GM13976 (cell line): ENCODE data around the gene NEU4.
A peak's percentile ranks its signal among the peaks of the same experiment; 100 is the strongest.

Experiments
- DNase-seq: peaks from one replicate; pipeline ENCODE4 v3.0.0; 2012; ENCODE audit warnings: low spot score
- in situ Hi-C: fragments of 300-500 bp; cut with MboI; formaldehyde crosslinking; loops from one replicate; pipeline ENCODE4 v1.12.0; 2022; ENCODE audit warnings: low sequenced_read_pairs, mixed read lengths, inconsistent platforms; ENCODE audit not compliant: unreplicated experiment
- TF ChIP-seq, protein P1 (sequence below): IDR thresholded peaks from 2 replicates; pipeline ENCODE4 v1.5.1; 2012; ENCODE audit warnings: borderline replicate concordance, mild to moderate bottlenecking; ENCODE audit not compliant: insufficient read depth; ENCODE audit errors: extremely low read depth, missing control alignments, control extremely low read depth

NEU4 gene

DNA sequence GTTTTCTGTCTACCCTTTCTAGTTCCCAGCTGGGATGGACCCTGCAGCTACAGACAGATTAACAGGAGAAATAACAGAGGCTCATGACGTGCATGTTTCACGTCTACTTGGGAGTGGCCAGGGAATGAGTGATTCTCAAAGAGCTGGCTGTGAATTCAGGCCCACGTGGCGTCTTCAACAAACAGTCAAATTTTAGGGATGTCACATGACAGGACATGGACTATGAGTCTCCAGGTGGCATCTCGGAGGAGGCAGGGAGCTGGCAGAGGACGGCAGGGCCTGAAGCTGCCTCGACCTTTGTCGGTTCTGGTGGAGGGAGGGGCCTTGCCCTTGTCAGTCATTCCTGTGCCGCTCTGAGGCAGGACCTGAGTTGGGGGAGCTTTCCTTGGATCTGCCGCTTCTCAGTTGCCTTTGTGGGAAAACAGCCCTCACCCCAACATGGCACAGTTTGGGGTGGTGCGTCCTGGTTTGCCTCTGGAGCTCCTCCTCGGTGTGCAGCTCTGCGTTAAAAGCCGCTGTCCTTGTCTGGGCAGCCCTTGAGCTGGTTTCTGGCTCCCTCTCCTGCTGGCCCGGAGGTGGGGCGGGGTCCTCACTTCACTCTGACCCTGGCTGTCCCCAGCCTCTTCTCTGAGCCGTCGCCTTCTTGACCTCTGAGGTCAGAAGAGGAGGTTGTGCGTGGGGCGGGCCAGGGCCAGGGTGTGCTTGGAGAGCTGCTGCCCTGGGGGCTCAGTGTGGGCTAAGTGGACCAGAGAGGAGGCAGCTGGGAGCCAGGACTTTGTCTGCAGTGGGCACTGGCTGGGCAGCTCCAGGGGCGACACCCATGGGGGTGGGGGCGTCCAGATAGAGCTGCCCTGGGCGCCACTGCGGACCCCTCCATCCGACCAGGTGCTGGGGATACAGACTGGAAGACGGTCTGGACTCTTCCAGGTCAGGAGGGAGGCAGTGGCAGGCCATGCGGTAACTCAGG, 44.4 kb upstream of the NEU4 start:
- DNase-seq = no peak
- TF ChIP-seq, protein P1, sequence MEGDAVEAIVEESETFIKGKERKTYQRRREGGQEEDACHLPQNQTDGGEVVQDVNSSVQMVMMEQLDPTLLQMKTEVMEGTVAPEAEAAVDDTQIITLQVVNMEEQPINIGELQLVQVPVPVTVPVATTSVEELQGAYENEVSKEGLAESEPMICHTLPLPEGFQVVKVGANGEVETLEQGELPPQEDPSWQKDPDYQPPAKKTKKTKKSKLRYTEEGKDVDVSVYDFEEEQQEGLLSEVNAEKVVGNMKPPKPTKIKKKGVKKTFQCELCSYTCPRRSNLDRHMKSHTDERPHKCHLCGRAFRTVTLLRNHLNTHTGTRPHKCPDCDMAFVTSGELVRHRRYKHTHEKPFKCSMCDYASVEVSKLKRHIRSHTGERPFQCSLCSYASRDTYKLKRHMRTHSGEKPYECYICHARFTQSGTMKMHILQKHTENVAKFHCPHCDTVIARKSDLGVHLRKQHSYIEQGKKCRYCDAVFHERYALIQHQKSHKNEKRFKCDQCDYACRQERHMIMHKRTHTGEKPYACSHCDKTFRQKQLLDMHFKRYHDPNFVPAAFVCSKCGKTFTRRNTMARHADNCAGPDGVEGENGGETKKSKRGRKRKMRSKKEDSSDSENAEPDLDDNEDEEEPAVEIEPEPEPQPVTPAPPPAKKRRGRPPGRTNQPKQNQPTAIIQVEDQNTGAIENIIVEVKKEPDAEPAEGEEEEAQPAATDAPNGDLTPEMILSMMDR = no peak

DNA sequence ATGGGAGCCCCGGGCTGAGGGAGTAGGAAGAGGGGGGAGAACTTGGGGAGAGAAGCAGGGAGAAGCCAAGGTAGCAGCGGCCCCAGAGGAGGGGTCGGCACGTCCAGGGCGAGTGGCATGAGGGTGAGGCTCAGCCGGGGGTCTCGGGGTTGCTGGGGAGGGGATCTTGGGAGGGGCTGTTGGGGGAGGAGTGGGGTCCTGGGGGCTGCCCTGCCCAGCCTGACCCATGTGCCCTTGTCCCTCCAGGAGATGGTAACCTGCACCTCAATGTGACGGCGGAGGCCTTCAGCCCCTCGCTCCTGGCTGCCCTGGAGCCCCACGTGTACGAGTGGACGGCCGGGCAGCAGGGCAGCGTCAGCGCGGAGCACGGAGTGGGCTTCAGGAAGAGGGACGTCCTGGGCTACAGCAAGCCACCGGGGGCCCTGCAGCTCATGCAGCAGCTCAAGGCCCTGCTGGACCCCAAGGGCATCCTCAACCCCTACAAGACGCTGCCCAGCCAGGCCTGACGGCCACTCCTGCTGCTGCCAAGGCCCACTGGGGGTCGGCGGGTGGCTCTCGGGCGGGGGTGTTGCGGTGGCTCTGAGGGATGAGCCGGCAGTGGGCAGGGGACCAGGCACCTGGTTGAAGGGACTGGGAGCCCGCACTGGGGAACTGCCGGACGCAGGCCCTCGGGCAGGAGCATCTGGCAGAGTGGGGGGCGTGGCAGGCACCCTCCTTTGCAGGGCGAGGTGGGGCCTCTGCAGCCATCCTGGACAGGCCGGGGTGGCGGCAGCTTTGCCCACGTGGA, 41.3 kb upstream of the NEU4 start:
- in situ Hi-C loops = no loop called here

More for the DNA sequence above, 44.4 kb upstream of the NEU4 start:
- in situ Hi-C loops = no loop called here

DNA sequence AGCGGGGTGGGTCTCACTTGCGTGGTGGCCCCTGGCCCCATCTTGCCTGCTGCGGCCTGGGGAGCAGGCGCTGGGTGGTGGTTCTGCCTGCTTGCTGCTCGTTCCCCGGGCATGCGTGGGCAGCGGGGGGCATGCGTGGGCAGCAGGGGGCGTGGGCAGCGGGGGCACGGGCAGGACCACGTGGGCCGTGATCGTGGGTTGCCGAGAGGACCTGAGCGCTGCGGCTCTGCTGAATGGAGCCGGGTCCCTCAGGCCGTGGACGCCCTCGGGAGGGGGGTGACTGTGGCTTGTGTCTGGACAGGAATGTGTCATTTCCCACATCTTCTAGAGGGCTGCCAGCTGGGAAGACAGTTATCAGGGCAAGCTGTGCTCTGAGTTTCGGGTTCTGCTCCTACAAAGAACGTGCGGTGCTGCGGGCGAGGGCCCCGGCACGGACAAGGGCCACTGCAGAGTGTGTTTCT, 40.7 kb upstream of the NEU4 start:
- in situ Hi-C loops = no loop called here
- TF ChIP-seq, protein P1 = no peak
- DNase-seq = peak; percentile 20

More for the DNA sequence above, 41.3 kb upstream of the NEU4 start:
- DNase-seq = no peak
- TF ChIP-seq, protein P1 = no peak

DNA sequence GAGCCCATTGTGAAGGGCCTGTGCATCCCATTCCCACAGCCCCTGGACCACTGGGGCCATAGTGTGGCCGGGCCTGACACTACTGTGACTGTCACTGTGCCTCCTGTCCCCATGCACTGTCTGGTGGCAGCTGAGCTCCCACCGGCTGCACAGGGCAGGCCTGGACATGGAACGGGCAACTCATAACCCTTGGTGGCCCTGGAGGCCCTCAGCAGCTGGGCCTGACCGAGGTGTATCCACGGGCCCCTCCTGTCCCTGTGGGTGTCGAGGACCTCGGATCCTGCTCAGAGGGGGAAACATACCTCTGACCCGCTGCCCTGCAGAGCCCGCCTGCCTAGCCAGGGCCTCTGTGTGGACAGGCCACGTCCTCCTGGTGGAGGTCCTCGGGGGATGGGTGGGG, 40.1 kb upstream of the NEU4 start:
- DNase-seq = peak; percentile 15
- in situ Hi-C loops = no loop called here
- TF ChIP-seq, protein P1 = no peak

DNA sequence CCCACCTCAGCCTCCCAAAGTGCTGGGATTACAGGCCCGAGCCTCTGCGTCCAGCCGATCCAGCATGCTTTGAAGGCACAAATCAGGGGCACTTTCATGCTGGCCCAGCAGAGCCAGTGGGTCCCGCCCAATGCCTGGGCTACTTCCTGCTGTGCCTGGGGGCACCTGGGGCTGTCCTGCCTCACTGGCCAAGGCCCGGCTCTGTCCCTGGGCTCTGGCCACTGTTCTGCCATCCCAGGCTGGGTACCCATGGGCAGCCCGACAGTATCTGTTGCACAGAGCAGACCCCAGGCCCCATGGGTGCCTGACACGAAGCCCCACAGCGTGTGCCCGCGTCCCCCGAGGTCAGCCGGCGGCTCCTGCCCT, 39.2 kb upstream of the NEU4 start:
- DNase-seq = no peak
- in situ Hi-C loops = no loop called here
- TF ChIP-seq, protein P1 = no peak

DNA sequence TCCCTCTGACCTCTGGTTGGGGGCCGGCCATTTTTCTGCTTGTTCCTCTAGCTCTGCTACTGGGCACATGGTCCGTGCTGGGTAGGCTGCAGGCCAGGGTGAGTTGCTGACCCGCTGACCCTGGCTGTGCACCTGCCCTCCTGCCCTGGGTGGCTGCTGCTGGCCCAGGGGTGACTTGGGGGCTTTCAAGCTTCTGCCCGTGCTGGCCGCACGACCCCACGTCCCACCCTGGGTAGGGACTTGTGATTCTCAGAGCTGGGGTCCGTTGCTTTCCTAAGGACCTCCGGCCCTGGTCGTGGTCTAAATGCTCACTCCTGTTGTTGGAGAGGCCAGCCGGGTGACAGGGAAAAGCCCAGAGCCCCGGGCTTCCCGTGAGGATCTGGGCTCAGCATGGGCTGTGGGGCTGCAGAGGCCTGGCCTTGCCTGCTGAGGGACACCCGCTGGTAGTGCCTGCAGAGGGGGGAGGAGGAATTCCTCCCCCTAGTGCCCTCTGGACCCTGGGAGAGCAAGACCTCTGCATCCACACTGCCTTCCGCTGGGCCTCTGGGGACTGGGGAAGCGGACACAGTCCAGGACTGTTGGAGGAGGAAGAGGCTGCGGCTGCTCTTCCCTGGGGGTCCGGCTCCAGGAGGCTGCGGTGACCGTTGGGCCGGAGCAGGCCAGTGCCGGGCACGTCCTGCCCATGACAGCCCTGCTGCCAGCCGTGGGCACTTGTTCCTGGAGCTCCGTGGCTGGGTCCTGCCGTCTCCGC, 38.6 kb upstream of the NEU4 start:
- in situ Hi-C loops = no loop called here
- DNase-seq = peak; percentile 27
- TF ChIP-seq, protein P1 = no peak
